ENCODE measurements around the gene BOLA1.
A peak's percentile ranks its signal among the peaks of the same experiment; 100 is the strongest.

BOLA1 gene

DNA sequence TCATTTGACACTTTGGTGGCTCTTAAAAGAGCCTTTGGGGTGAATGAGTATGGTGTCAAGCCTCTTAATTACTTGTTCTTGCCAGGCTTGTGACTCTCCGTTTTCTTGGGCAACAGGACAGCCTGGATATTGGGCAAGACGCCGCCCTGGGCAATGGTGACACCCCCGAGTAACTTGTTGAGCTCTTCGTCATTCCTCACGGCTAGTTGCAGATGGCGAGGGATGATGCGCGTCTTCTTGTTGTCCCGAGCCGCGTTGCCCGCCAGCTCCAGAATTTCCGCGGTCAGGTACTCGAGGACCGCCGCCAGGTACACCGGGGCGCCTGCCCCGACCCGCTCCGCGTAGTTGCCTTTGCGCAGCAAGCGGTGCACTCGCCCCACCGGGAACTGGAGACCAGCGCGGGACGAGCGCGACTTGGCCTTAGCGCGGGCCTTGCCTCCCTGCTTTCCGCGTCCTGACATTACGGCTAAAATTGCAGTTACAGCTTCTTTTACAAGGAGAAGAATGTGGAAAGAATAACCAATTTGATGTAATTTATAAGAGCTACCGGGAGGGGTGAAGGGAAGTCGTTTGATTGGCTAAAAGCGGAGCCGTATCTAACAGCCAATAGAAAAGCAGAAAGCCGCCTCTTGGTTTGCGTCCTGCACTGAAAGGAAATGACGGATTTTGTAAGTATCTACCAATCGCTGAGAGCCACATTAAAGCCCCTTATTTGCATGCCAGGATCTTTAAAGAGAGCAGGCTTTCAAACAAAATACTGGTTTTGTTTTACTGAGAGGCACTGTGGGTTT lies 11.7 kb upstream of the BOLA1 start:
- Histone ChIP-seq H3K36me3 (replicated peaks in 1 of 2; ENCODE audit: control insufficient read depth in 2 of 2, insufficient read depth in 2 of 2, low read length in 2 of 2) (no peaks in the 10 kb centered on the region), H2BK5ac (ENCODE audit: low read length) (no peak overlapping the region), H3K4me2 (ENCODE audit: insufficient read depth, low read length, poor library complexity, severe bottlenecking) (peak overlapping the region; percentile 69), H3K9me3 (replicated peaks in 1 of 2; ENCODE audit: control insufficient read depth in 2 of 2, insufficient read depth in 1 of 2, low read depth in 1 of 2, low read length in 2 of 2) (no peaks in the 10 kb centered on the region), H3K9ac (ENCODE audit: low read depth, low read length, poor library complexity) (peak overlapping the region; percentile 88), H4K8ac (ENCODE audit: low read depth, low read length) (no peak overlapping the region), H3K14ac (ENCODE audit: low read length) (peak overlapping the region; percentile 65), H3K4ac (ENCODE audit: low read length) (no peak overlapping the region), H2BK12ac (ENCODE audit: low read length) (no peak overlapping the region), H3K79me1 (ENCODE audit: low read depth, low read length) (no peaks in the 10 kb centered on the region), H3K27me3 (ENCODE audit: control insufficient read depth in 3 of 3, insufficient read depth in 3 of 3, low read depth in 1 of 3, low read length in 3 of 3) (no peaks in the 10 kb centered on the region), H4K91ac (ENCODE audit: low read depth, low read length, poor library complexity) (no peak overlapping the region), H3K4me1 (ENCODE audit: control insufficient read depth in 2 of 2, insufficient read depth in 1 of 2, low read depth in 1 of 2, low read length in 2 of 2) (peaks cover 4 to 14% of the 10 kb centered on the region in 2 donors), H3K18ac (ENCODE audit: low read length) (peak overlapping the region; percentile 96), H2BK15ac (ENCODE audit: low read length) (no peak overlapping the region), H3K27ac (replicated peaks; ENCODE audit: low read length) (peak overlapping the region; percentile 97), H3K4me3 (ENCODE audit: low read length in 2 of 2) (peak overlapping the region; percentile 71 to 93), H2BK120ac (ENCODE audit: low read depth, low read length) (no peak overlapping the region), H2AK5ac (ENCODE audit: low read depth, low read length) (no peak overlapping the region), H3K23ac (ENCODE audit: low read depth, low read length, poor library complexity) (peak overlapping the region; percentile 96), H2AFZ (ENCODE audit: low read length) (peak overlapping the region; percentile 71)
- peak; percentile 90 for DNase-seq (ENCODE audit: low spot score)
- no CpG with 5 or more reads among the region's 46 CpGs for WGBS, 2 donors (ENCODE audit: extremely low coverage in 2 of 2, insufficient read length in 2 of 2, insufficient replicate concordance in 1 of 2)

DNA sequence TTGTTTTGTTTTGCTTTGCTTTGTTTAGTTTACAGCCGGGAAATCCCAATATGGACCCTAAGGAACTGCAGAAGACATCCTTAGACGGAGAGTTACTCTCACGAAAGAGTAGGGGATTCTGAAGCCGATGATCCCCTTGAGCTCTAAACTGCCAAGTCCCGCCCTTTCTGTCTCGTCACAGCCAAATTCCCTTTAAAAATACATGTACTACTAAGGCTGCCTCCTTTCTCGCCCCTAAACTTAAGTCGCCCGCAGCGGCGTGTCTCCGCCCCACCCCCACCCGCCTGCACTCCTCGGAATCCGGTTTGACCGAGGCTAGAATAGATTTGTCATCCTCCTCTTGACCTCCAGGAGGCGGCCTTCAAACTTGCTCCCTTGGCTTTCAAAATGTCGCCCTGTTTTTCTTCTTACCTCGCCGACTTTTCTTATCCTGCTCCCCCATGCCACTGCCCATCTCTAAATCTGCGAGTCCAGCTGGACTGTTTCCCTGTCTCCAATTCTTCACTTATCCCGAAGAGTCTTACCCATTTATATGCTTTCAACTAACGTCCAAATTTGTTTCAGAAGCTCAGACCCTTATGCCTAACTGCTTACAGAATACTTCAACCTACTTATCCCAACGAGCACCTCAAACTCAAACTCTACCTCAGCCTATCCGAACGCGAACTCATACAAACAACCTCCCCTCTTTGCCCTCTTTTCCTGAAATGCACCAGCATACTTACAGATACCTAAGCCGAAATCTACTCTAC lies 10.9 kb upstream of the BOLA1 start:
- no CpG with 5 or more reads among the region's 28 CpGs for WGBS, 2 donors (ENCODE audit: extremely low coverage in 2 of 2, insufficient read length in 2 of 2, insufficient replicate concordance in 1 of 2)
- no peak overlapping the region for H2AK5ac ChIP-seq (ENCODE audit: low read depth, low read length)
- no peak overlapping the region for H2BK15ac ChIP-seq (ENCODE audit: low read length)
- peak overlapping the region; percentile 76 for H3K18ac ChIP-seq (ENCODE audit: low read length)
- H3K9me3 ChIP-seq (replicated peaks in 1 of 2; ENCODE audit: control insufficient read depth in 2 of 2, insufficient read depth in 1 of 2, low read depth in 1 of 2, low read length in 2 of 2) = no peaks in the 10 kb centered on the region
- peak overlapping the region; percentile 69 for H3K4me2 ChIP-seq (ENCODE audit: insufficient read depth, low read length, poor library complexity, severe bottlenecking)
- H3K27ac ChIP-seq (replicated peaks; ENCODE audit: low read length) = peak overlapping the region; percentile 97
- no peaks in the 10 kb centered on the region for H3K36me3 ChIP-seq (replicated peaks in 1 of 2; ENCODE audit: control insufficient read depth in 2 of 2, insufficient read depth in 2 of 2, low read length in 2 of 2)
- no peak overlapping the region for H3K23ac ChIP-seq (ENCODE audit: low read depth, low read length, poor library complexity)
- no peak overlapping the region for H4K91ac ChIP-seq (ENCODE audit: low read depth, low read length, poor library complexity)
- no peak overlapping the region for H4K8ac ChIP-seq (ENCODE audit: low read depth, low read length)
- peak; percentile 78 for DNase-seq (ENCODE audit: low spot score)
- H3K27me3 ChIP-seq (ENCODE audit: control insufficient read depth in 3 of 3, insufficient read depth in 3 of 3, low read depth in 1 of 3, low read length in 3 of 3) = no peaks in the 10 kb centered on the region
- peak overlapping the region; percentile 71 for H2AFZ ChIP-seq (ENCODE audit: low read length)
- no peak overlapping the region for H3K14ac ChIP-seq (ENCODE audit: low read length)
- H3K9ac ChIP-seq (ENCODE audit: low read depth, low read length, poor library complexity) = no peak overlapping the region
- no peak overlapping the region for H2BK120ac ChIP-seq (ENCODE audit: low read depth, low read length)
- H3K4ac ChIP-seq (ENCODE audit: low read length) = no peak overlapping the region
- H3K4me1 ChIP-seq (ENCODE audit: control insufficient read depth in 2 of 2, insufficient read depth in 1 of 2, low read depth in 1 of 2, low read length in 2 of 2) = peaks cover 4 to 14% of the 10 kb centered on the region in 2 donors
- H3K79me1 ChIP-seq (ENCODE audit: low read depth, low read length) = no peaks in the 10 kb centered on the region
- no peak overlapping the region for H2BK12ac ChIP-seq (ENCODE audit: low read length)
- H3K4me3 ChIP-seq (ENCODE audit: low read length in 2 of 2) = peak overlapping the region; percentile 71 to 86
- H2BK5ac ChIP-seq (ENCODE audit: low read length) = no peak overlapping the region

DNA sequence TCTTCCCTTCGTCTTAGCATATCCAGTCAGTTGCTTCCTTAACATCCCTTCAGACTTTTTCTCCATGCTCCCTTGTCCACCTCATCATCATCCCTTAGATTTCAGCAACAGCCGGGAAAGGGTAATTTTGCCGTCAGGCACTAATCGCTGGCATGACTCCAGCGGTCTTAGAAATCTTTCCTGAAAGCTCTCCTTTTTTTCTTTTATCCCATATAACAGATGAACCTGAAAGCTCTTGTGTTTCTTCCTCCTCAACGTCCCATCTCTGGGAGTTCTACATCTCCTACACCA lies 10.4 kb upstream of the BOLA1 start:
- peaks cover 4 to 14% of the 10 kb centered on the region in 2 donors for H3K4me1 ChIP-seq (ENCODE audit: control insufficient read depth in 2 of 2, insufficient read depth in 1 of 2, low read depth in 1 of 2, low read length in 2 of 2)
- H3K23ac ChIP-seq (ENCODE audit: low read depth, low read length, poor library complexity) = no peak overlapping the region
- no peak overlapping the region for H3K9ac ChIP-seq (ENCODE audit: low read depth, low read length, poor library complexity)
- H2AK5ac ChIP-seq (ENCODE audit: low read depth, low read length) = no peak overlapping the region
- no peak overlapping the region for H3K18ac ChIP-seq (ENCODE audit: low read length)
- H4K91ac ChIP-seq (ENCODE audit: low read depth, low read length, poor library complexity) = no peak overlapping the region
- H2BK15ac ChIP-seq (ENCODE audit: low read length) = no peak overlapping the region
- H3K79me1 ChIP-seq (ENCODE audit: low read depth, low read length) = no peaks in the 10 kb centered on the region
- no peak for DNase-seq (ENCODE audit: low spot score)
- H2BK5ac ChIP-seq (ENCODE audit: low read length) = no peak overlapping the region
- no peak overlapping the region for H3K4ac ChIP-seq (ENCODE audit: low read length)
- H3K27me3 ChIP-seq (ENCODE audit: control insufficient read depth in 3 of 3, insufficient read depth in 3 of 3, low read depth in 1 of 3, low read length in 3 of 3) = no peaks in the 10 kb centered on the region
- peak overlapping the region; percentile 71 to 86 for H3K4me3 ChIP-seq (ENCODE audit: low read length in 2 of 2)
- no CpG with 5 or more reads among the region's 6 CpGs for WGBS, 2 donors (ENCODE audit: extremely low coverage in 2 of 2, insufficient read length in 2 of 2, insufficient replicate concordance in 1 of 2)
- H2BK12ac ChIP-seq (ENCODE audit: low read length) = no peak overlapping the region
- no peak overlapping the region for H4K8ac ChIP-seq (ENCODE audit: low read depth, low read length)
- peak overlapping the region; percentile 54 for H3K4me2 ChIP-seq (ENCODE audit: insufficient read depth, low read length, poor library complexity, severe bottlenecking)
- no peaks in the 10 kb centered on the region for H3K9me3 ChIP-seq (replicated peaks in 1 of 2; ENCODE audit: control insufficient read depth in 2 of 2, insufficient read depth in 1 of 2, low read depth in 1 of 2, low read length in 2 of 2)
- H3K27ac ChIP-seq (replicated peaks; ENCODE audit: low read length) = peak overlapping the region; percentile 97
- H2BK120ac ChIP-seq (ENCODE audit: low read depth, low read length) = no peak overlapping the region
- H2AFZ ChIP-seq (ENCODE audit: low read length) = peak overlapping the region; percentile 69
- no peaks in the 10 kb centered on the region for H3K36me3 ChIP-seq (replicated peaks in 1 of 2; ENCODE audit: control insufficient read depth in 2 of 2, insufficient read depth in 2 of 2, low read length in 2 of 2)
- no peak overlapping the region for H3K14ac ChIP-seq (ENCODE audit: low read length)

DNA sequence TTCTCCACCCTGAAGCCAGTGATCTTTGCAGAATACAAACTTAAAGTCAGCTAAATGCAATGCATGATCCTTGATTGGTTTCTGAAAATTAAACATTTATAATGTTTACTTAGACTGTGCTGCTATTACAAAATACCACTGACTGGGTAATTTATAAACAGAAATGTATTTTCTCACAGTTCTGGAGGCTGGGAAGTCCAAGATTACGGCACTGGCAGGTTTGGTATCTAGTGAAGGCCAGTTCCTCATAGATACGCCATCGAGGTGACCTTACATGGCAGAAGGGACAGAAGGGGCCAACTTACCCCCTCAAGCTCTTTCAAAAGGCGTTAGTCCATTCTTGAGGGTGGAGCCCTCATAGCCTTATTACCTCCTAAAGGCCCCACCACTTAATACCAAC lies 2.8 kb upstream of the BOLA1 start:
- no CpG with 5 or more reads among the region's 4 CpGs for WGBS, 2 donors (ENCODE audit: extremely low coverage in 2 of 2, insufficient read length in 2 of 2, insufficient replicate concordance in 1 of 2)
- H2BK15ac ChIP-seq (ENCODE audit: low read length) = no peak overlapping the region

More for the DNA sequence above, 2.8 kb upstream of the BOLA1 start:
- Histone ChIP-seq H2BK5ac (ENCODE audit: low read length) (no peak overlapping the region), H2AFZ (ENCODE audit: low read length) (no peak overlapping the region), H3K4me1 (ENCODE audit: control insufficient read depth in 2 of 2, insufficient read depth in 1 of 2, low read depth in 1 of 2, low read length in 2 of 2) (peaks cover 0 to 3% of the 10 kb centered on the region in 2 donors), H3K9me3 (replicated peaks in 1 of 2; ENCODE audit: control insufficient read depth in 2 of 2, insufficient read depth in 1 of 2, low read depth in 1 of 2, low read length in 2 of 2) (no peaks in the 10 kb centered on the region), H3K79me1 (ENCODE audit: low read depth, low read length) (peaks cover 2% of the 10 kb centered on the region), H3K27me3 (ENCODE audit: control insufficient read depth in 3 of 3, insufficient read depth in 3 of 3, low read depth in 1 of 3, low read length in 3 of 3) (no peaks in the 10 kb centered on the region), H3K36me3 (replicated peaks in 1 of 2; ENCODE audit: control insufficient read depth in 2 of 2, insufficient read depth in 2 of 2, low read length in 2 of 2) (no peaks in the 10 kb centered on the region), H3K27ac (replicated peaks; ENCODE audit: low read length) (no peak overlapping the region), H3K4me2 (ENCODE audit: insufficient read depth, low read length, poor library complexity, severe bottlenecking) (no peak overlapping the region), H3K4me3 (ENCODE audit: low read length in 2 of 2) (no peak overlapping the region), H3K23ac (ENCODE audit: low read depth, low read length, poor library complexity) (no peak overlapping the region), H3K14ac (ENCODE audit: low read length) (no peak overlapping the region), H3K9ac (ENCODE audit: low read depth, low read length, poor library complexity) (no peak overlapping the region), H4K8ac (ENCODE audit: low read depth, low read length) (no peak overlapping the region), H2BK120ac (ENCODE audit: low read depth, low read length) (no peak overlapping the region), H3K4ac (ENCODE audit: low read length) (no peak overlapping the region), H2BK12ac (ENCODE audit: low read length) (no peak overlapping the region), H3K18ac (ENCODE audit: low read length) (no peak overlapping the region), H2AK5ac (ENCODE audit: low read depth, low read length) (no peak overlapping the region), H4K91ac (ENCODE audit: low read depth, low read length, poor library complexity) (no peak overlapping the region)
- DNase-seq (ENCODE audit: low spot score) = no peak
